HCT116 (cell line): ENCODE data around the gene METTL1. TPM values are rescaled to one million over a fixed set of nuclear protein-coding genes. Genes with fewer than 3 reads are reported as not detected.

Experiments used
- ATAC-seq: fragments of 200-7000 bp; cut with Tn5 transposase; 2 replicates; pipeline ENCODE4 v1.9.1; 2020; ENCODE audit warnings: mild to moderate bottlenecking, moderate library complexity
- BruUV-seq: library from RNA; stranded (reverse); fragments of 400-500 nt; replicated peaks from 2 replicates; lab custom pipeline; 2021; lab: Mats Ljungman, UMichigan
- CTCF ChIA-PET: fragments of 300-600 bp; sonication (Branson Sonifier 250); formaldehyde crosslinking; loops from one replicate; lab custom pipeline; 2021; ENCODE audit warnings: antibody characterized with exemption; lab: Charles Lee
- POLR2A ChIA-PET: fragments of 300-600, 350-600 bp; sonication (Branson Sonifier 250); formaldehyde crosslinking; loops from one replicate; lab custom pipeline; 2021; ENCODE audit warnings: antibody characterized with exemption; lab: Charles Lee
- RAD21 ChIA-PET, 2 experiments: fragments of 300-600 bp; sonication (Branson Sonifier 250); formaldehyde crosslinking; loops; one replicate each; lab custom pipeline; 2023; ENCODE audit warnings: low total read pairs in 2 of 2; ENCODE audit not compliant: uncharacterized antibody in 2 of 2, unreplicated experiment in 2 of 2, low non-redundant PET in 1 of 2; lab: Charles Lee
- DNase-seq: peaks from one replicate; pipeline ENCODE4 v3.0.0-alpha.2; 2010; ENCODE audit warnings: low read depth, low spot score
- H2AFZ ChIP-seq: fragments of 200-600 bp; shearing (Covaris generic), sonication (generic); 2 replicates; pipeline ENCODE4 v1.6.1; 2017; ENCODE audit warnings: low read depth, mixed run types, mixed read lengths, antibody characterized with exemption, low read length; ENCODE audit not compliant: poor library complexity, severe bottlenecking
- H3K27ac ChIP-seq: 2 replicates; pipeline ENCODE4 v1.5.1; 2012; ENCODE audit warnings: low read depth, low read length
- H3K27me3 ChIP-seq: fragments of 200-600 bp; sonication (generic); 2 replicates; pipeline ENCODE4 v1.6.1; 2016; ENCODE audit warnings: mixed run types, low read length, mixed read lengths; ENCODE audit not compliant: insufficient read depth
- H3K36me3 ChIP-seq, 2 experiments: fragments of 200-500 bp in 1 of 2; fragments of 200-600 bp in 1 of 2; sonication (Bioruptor generic) in 1 of 2; sonication (generic) in 1 of 2; 2 replicates each; pipeline versions ENCODE4 v1.5.1 to v1.6.1; 2014 to 2016; ENCODE audit warnings: low read length in 2 of 2, inconsistent platforms in 1 of 2, mixed read lengths in 1 of 2, mixed run types in 1 of 2; ENCODE audit not compliant: insufficient read depth in 2 of 2, control insufficient read depth in 1 of 2
- H3K4me1 ChIP-seq, 2 experiments: fragments of 200-600 bp in 1 of 2; sonication (generic) in 1 of 2; 2 replicates each; pipeline versions ENCODE4 v1.5.1 to v1.6.1; 2012 to 2017; ENCODE audit warnings: low read length in 2 of 2, inconsistent platforms in 1 of 2, mild to moderate bottlenecking in 1 of 2, mixed read lengths in 1 of 2, mixed run types in 1 of 2, moderate library complexity in 1 of 2; ENCODE audit not compliant: insufficient read depth in 2 of 2, control insufficient read depth in 1 of 2
- H3K4me2 ChIP-seq: fragments of 200-600 bp; sonication (generic); 2 replicates; pipeline ENCODE4 v1.6.1; 2017; ENCODE audit warnings: mixed run types, low read length, mixed read lengths
- H3K4me3 ChIP-seq, 2 experiments: fragments of 200-600 bp in 1 of 2; sonication (generic) in 1 of 2; replicated peaks in 1 of 2; 2 replicates each; pipeline ENCODE4 v1.5.1; 2011 to 2016; ENCODE audit warnings: low read length in 2 of 2, control low read depth in 1 of 2, low read depth in 1 of 2, mild to moderate bottlenecking in 1 of 2, mixed read lengths in 1 of 2, mixed run types in 1 of 2
- H3K79me2 ChIP-seq: fragments of 200-600 bp; sonication (generic); 2 replicates; pipeline ENCODE4 v1.6.1; 2017; ENCODE audit warnings: mild to moderate bottlenecking, mixed run types, low read length, moderate library complexity, mixed read lengths; ENCODE audit not compliant: insufficient read depth
- H3K9ac ChIP-seq: fragments of 200-600 bp; sonication (generic); 2 replicates; pipeline ENCODE4 v1.6.1; 2016; ENCODE audit warnings: low read length, mixed read lengths
- H3K9me2 ChIP-seq: fragments of 200-600 bp; sonication (generic), shearing (Covaris generic); 2 replicates; pipeline ENCODE4 v1.6.1; 2017; ENCODE audit warnings: mixed run types, mild to moderate bottlenecking, moderate library complexity; ENCODE audit not compliant: insufficient read depth
- H3K9me3 ChIP-seq, 2 experiments: fragments of 200-500 bp in 1 of 2; fragments of 200-600 bp in 1 of 2; sonication (Bioruptor generic) in 1 of 2; sonication (generic) in 1 of 2; 2 replicates each; pipeline ENCODE4 v1.6.1; 2014 to 2017; ENCODE audit warnings: low read length in 2 of 2, mixed read lengths in 2 of 2, inconsistent platforms in 1 of 2, low read depth in 1 of 2, mild to moderate bottlenecking in 1 of 2, mixed run types in 1 of 2, moderate library complexity in 1 of 2; ENCODE audit not compliant: control insufficient read depth in 1 of 2, insufficient read depth in 1 of 2
- H4K20me1 ChIP-seq: fragments of 200-600 bp; sonication (generic), shearing (Covaris generic); 2 replicates; pipeline ENCODE4 v1.6.1; 2017; ENCODE audit warnings: mixed run types, mild to moderate bottlenecking, moderate library complexity; ENCODE audit not compliant: insufficient read depth
- CBX3 ChIP-seq: IDR thresholded peaks from 2 replicates; pipeline ENCODE4 v1.6.1; 2012; ENCODE audit warnings: low read depth
- EGR1 ChIP-seq: IDR thresholded peaks from 2 replicates; pipeline ENCODE4 v1.6.1; 2012; ENCODE audit warnings: low read depth
- FOSL1 ChIP-seq: IDR thresholded peaks from 2 replicates; pipeline ENCODE4 v1.6.1; 2012; ENCODE audit warnings: low read depth
- POLR2AphosphoS5 ChIP-seq: IDR thresholded peaks from 2 replicates; pipeline ENCODE4 v1.6.1; 2011; ENCODE audit warnings: mild to moderate bottlenecking, low read depth, low read length, moderate library complexity
- RAD21 ChIP-seq: IDR thresholded peaks from 2 replicates; pipeline ENCODE4 v1.6.1; 2012; ENCODE audit warnings: low read depth, mild to moderate bottlenecking
- REST ChIP-seq: IDR thresholded peaks from 2 replicates; pipeline ENCODE4 v1.6.1; 2012; ENCODE audit warnings: low read depth
- SP1 ChIP-seq: IDR thresholded peaks from 2 replicates; pipeline ENCODE4 v1.6.1; 2012; ENCODE audit warnings: low read depth
- TCF7L2 ChIP-seq: IDR thresholded peaks from 2 replicates; pipeline ENCODE4 v1.7.0; 2011; ENCODE audit warnings: borderline replicate concordance, inconsistent platforms; ENCODE audit not compliant: insufficient read depth, insufficient read length; ENCODE audit errors: extremely low read depth
- ZBTB33 ChIP-seq: IDR thresholded peaks from 2 replicates; pipeline ENCODE4 v1.6.1; 2011; ENCODE audit warnings: mild to moderate bottlenecking, low read length, moderate library complexity; ENCODE audit not compliant: insufficient replicate concordance; ENCODE audit errors: extremely low read depth
- ZNF274 ChIP-seq: fragments of 200-500 bp; sonication (Bioruptor generic); IDR thresholded peaks from 2 replicates; pipeline ENCODE4 v1.6.1; 2014; ENCODE audit warnings: mild to moderate bottlenecking, low read depth, low read length, inconsistent platforms
- intact Hi-C: fragments of 100-400 bp; cut with micrococcal nuclease; formaldehyde crosslinking; loops from 2 replicates; pipeline ENCODE4 v1.10.0; 2022
- total RNA-seq: library from RNA; stranded (reverse); gene quantifications from one replicate; pipeline ENCODE4 v1.2.1, GENCODE V29; 2021; ENCODE audit not compliant: unreplicated experiment
- TF ChIP-seq, protein P1 (sequence below): IDR thresholded peaks from 2 replicates; pipeline ENCODE4 v1.6.1; 2012

Gene METTL1
- total RNA-seq, 1 experiment from 2014 or later: 56.6 TPM

DNA sequence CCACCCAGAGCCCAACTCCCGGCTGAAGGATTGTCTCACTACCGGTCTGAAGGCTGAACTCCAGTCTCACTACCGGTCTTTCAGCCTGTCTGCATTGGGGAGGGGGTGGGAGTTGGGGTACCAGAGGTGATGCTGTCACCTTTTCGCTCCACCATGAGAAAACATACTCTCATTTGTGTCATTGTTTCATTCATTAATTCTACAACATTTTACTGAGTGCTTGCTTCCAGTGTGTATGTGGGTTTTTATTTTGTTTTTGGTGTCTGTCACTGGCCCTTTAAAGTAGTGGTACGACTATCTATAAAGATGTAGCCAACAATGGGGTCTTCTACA is 19.3 kb downstream of the METTL1 start:
- Histone ChIP-seq H3K4me2 (peak overlapping the region; percentile 88), H3K9me3 (no peaks in the 10 kb centered on the region), H3K27me3 (no peaks in the 10 kb centered on the region)
- POLR2A ChIA-PET: interaction anchor here (0.8 kb wide), 1 partner anchor 14 kb away, joined by 5 read pairs; the partner anchor contains the start of gene CYP27B1
- TF ChIP-seq FOSL1: no peak
- TF ChIP-seq, protein P1, sequence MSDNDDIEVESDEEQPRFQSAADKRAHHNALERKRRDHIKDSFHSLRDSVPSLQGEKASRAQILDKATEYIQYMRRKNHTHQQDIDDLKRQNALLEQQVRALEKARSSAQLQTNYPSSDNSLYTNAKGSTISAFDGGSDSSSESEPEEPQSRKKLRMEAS: no peak
- no peak for TF ChIP-seq ZBTB33
- no peak for TF ChIP-seq REST
- no peak for TF ChIP-seq RAD21
- no peak for TF ChIP-seq EGR1
- TF ChIP-seq POLR2AphosphoS5: no peak; the same call in 1 of the 2 replicates
- no peak for TF ChIP-seq CBX3
- no peak for TF ChIP-seq TCF7L2
- no peak for TF ChIP-seq ZNF274
- no peak for TF ChIP-seq SP1
- TF ChIP-seq, all 23 proteins: peak for 0
- intact Hi-C loops: no loop called here
- Histone ChIP-seq H3K9ac (peak overlapping the region; percentile 33), H2AFZ (no peak overlapping the region), H3K4me3 (peak overlapping the region; percentile 30 to 82), H3K27ac (peak overlapping the region; percentile 15; the same call in 1 of the 2 replicates), H3K79me2 (peaks cover 33% of the 10 kb centered on the region), H3K9me2 (no peaks in the 10 kb centered on the region), H3K4me1 (peaks cover 20 to 46% of the 10 kb centered on the region in 2 experiments), H3K36me3 (peaks cover 12 to 19% of the 10 kb centered on the region in 2 experiments; a peak in 2 of 4 replicates), H4K20me1 (no peaks in the 10 kb centered on the region)
- no TSS peak for BruUV-seq
- ATAC-seq (no peak), DNase-seq (no peak)
- RAD21 ChIA-PET: no interaction called here
- CTCF ChIA-PET: no interaction called here
